GM19395 (cell line): ENCODE results near the gene RELT.

Experiments used
- ATAC-seq: cut with Tn5 transposase; IDR thresholded peaks from one replicate; pipeline ENCODE4 v1.9.1; 2021; ENCODE audit warnings: mild to moderate bottlenecking, moderate library complexity; ENCODE audit not compliant: unreplicated experiment

Gene RELT

DNA sequence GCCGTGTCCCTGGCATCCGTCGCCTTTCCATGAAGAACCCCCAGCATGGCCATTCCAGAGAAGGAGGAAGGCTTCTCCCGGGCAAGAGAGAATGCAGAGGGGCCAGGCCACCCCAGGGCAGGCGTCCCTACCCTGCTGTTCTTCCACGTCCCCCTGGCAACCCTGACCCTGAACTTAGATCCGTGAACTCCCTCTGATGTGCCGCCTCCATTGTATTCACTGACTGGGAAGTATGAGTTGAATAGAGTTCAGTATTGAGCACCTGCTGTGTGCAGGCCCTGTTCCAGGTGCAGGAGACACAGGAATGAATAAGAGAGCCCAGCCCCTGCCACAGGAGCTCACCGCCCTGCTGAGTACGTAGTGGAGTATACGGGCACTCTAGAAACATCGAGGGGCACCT lies 29.1 kb upstream of the RELT start:
- ATAC-seq = no peak

DNA sequence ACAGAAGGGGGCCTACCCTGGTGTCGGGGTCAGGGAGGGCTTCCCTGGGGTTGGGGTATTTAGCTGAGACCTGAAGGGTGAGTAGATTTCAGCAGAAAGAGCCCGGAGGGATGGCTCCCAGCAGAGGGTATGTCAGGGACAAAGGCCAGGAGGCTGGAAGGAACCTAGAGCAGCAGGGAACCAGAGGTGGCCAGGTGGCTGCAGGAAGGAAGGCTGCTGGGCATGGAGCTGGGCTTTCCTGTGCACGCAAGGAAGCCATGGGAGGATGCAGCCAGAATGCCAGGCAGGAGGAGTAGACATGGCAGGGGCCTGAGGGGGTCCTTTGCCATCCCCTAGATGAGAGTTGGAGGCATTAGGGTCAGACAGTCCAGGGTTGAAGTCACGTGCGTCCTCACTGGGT lies 27.4 kb upstream of the RELT start:
- ATAC-seq = no peak

DNA sequence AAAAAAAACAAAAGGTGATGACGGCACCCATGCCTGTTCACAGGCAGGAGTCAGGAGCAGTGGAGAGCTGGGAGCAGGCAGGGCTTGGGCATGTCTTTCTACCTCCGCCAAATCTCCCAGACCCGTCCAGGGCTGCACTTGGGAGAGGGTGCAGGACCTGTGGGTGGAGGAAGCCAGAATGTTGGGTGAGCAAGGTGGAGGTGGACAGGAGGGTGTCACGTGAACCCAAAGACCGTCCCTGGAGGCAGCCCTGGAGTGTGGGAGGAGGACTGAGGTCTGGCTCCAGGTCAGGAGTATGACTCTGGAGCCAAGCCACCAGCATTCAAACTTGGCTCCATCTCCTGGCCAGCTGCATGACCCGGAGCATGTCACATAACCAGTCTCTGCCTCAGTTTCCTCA lies 26.6 kb upstream of the RELT start:
- ATAC-seq = no peak

DNA sequence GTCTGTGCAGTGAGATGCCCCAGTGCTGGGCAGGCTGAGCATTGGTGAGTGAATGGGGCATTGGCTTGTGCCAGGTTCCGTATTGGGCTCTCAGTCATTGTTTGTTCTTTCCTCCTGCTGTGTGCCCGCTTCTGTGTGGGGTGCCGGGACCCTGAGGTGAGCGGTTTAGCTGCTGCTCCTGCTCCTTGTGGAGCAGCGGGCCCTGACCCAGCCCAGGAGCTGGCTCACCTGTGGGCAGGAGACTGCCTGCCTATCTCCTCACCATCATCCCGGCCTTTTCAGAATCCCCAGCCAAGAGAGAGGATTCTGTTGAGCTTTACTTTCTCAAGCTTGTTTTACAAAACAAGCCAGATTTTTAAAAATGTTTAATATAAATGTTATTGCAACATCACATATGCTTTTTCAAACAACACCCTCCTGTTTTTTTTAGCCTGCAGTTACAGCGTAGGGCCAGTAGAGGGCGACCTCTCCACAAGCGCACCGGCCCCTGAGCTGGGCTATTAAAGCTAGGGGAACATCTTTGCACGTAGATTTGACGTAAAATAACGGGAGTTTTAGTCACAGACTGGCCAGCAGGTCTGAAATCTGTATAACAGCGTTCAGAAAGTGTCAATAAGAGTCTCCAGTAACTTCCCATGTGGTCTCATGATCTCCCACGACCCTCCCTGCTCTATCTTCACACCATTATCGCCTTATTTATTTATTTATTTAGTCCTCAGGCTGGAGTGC lies 25.1 kb upstream of the RELT start:
- ATAC-seq = no peak

DNA sequence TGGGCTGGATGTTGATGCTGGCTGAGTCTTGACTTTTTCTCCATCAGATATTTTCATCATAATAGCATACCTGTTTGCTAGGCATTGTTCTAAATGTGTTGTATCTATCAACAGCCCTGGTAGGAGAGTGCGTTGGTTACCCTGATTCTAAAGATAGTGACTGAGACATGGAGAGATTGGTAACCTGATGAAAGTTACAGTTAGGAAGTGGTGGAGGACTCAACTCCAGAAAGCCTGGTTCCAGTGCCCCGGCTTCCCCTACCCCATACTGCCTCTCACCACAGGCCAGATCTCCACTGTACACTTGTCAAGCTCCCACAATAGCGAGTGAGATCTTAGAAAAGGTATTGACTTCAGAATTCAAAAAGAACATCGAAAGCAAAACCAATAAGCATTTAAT lies 22.8 kb upstream of the RELT start:
- ATAC-seq = no peak

DNA sequence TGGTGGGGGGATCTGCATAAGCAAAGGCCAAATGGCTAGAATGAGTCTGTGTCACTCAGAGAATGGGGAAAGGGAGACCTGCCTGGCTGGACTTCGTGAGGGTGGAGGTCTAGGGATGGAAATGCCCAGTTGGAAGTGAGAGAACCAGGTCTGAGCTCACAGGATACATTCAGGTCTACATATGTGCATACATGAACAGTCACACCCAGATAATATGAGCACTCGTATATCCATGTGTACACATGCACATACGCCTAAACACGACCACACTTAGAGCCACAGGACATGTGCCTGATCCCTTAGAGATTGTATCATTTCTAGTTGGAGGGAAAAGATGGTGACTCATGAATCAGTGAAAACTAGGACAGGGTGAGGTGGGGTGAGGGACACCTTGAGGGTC lies 21.1 kb upstream of the RELT start:
- ATAC-seq = no peak

DNA sequence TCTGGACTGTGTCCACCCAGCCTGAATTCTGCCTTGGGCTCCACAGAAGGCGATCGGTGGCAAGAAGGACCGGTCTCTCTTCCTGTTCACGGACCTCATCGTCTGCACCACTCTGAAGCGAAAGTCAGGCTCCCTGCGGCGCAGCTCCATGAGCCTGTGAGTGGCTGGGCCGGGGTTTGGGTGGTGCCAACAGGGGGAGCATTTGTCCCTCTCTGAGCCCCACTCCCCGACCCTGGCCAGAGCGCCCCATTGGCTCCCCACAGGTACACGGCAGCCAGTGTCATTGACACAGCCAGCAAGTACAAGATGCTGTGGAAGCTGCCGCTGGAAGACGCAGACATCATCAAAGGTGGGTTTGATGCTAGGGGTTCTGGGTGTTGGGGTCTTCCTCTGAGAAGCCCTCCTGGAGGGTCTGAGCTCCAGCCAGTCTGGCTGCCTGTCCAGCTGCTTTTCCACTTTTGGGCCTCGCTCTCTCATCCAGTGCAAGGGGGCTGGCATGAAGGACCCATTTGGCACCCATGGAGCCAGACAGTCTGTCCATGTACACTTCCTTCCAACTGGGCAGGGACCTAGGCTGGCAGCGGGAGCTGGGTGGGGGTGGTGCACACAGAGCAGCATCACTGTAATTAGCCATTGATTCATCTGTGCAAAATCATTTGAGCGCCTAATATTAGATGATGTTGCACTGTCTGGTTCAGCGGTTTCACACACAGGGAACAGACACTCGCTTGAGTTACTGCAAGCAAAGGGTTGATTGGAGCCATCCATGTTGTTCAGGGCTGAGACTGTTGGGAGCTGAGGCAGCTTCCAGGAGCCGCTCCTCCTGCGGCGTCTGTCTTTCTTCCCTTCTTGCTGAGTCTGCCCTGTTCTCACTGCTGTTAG lies 19.0 kb upstream of the RELT start:
- ATAC-seq = no peak

DNA sequence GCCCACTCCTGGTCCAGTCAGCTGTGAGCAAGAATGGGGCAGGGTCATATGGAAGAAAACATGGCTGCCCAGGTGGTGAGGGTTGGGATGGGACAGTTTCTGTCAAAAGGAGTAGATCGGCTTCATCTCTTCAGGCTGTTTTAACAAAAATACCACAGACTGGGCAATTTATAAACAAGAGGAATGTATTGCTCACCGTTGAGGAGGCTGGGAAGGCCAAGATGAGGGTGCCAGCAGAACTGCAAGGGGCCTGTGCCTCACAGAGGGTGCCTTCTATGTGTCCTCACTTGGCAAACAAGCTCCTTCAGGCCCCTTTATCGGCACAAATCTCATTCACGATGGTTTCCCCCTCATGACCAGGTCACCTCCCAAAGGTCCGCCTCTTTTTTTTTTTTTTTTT lies 18.1 kb upstream of the RELT start:
- no peak for ATAC-seq

DNA sequence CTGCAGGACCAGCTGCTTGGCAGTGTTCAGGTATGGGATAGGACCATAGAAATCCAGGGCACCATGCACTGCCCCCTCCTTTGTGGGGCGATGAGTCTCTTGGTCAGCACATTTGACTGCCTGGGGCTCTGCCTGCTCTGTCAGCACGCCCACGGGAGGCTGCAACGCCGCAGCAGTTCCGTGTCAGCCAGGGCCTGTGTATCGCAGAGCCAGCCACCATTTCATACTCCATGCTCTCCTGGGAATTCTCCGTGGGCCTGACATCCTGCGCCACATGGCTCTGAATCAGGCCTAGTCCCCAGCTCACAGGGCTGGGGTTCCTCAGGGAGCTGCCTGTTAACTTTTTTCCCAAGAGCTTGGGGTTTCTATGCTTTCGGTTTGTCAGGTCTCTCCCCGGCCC lies 16.9 kb upstream of the RELT start:
- no peak for ATAC-seq

DNA sequence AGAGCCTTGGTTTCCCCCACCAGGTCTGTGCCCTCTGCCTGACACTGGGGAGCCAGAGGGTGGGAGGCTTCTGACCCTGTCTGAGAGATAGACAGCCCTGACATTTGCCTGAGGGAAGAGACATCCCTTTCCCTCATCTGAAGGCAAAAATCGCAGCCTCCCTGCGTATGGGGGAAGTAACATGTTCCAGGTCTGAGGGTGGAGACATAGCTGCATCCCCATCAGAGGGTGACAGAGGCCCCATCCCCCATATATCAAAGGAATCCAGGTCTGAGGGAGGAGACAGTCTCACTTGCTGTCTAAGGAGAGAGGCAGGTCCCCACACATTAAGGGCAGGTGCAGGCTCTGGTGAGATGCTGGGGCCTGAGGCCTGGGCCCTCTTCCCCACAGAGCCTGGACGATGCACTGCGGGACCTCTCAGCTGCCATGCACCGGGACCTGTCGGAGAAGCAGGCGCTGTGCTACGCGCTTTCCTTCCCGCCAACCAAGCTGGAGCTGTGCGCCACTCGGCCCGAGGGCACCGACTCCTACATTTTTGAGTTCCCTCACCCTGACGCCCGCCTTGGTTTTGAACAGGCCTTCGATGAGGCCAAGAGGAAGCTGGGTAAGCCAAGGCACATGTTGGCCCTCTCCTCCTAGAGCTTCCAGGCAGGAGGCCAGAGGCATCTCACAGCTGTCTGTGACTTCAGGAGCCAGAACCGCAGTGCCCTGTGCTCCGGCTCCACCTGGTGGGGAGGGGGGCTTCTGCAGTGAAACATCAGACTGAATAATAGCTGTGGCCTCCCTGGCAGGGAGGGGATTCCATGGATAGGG lies 16.1 kb upstream of the RELT start:
- no peak for ATAC-seq

DNA sequence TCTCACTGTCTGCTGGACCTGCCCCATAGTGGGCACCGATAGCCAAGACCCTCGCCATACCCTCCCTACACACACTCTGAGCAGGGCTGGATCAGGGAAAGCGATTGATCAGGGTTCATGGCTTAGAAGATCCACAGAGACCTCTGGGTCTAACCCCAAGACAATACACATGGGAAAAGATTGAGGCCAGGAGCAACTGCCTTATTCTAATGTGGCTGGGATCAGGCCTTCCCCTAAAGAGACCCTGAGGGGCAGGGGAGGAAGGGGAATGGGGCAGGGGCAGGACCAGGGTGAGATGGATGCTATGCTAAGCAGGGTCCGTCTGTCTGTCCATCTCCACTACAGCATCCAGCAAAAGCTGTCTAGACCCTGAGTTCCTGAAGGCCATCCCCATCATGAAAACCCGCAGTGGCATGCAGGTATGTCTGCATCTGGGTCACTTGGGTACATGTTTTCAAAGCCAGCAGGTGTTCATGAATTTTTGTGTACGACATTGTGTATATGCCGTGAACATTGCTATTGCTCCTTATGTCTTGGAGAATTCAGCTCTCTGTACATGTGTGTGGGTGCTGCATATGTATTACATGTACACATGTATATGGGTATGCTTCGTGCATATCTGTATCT lies 15.3 kb upstream of the RELT start:
- ATAC-seq = no peak

DNA sequence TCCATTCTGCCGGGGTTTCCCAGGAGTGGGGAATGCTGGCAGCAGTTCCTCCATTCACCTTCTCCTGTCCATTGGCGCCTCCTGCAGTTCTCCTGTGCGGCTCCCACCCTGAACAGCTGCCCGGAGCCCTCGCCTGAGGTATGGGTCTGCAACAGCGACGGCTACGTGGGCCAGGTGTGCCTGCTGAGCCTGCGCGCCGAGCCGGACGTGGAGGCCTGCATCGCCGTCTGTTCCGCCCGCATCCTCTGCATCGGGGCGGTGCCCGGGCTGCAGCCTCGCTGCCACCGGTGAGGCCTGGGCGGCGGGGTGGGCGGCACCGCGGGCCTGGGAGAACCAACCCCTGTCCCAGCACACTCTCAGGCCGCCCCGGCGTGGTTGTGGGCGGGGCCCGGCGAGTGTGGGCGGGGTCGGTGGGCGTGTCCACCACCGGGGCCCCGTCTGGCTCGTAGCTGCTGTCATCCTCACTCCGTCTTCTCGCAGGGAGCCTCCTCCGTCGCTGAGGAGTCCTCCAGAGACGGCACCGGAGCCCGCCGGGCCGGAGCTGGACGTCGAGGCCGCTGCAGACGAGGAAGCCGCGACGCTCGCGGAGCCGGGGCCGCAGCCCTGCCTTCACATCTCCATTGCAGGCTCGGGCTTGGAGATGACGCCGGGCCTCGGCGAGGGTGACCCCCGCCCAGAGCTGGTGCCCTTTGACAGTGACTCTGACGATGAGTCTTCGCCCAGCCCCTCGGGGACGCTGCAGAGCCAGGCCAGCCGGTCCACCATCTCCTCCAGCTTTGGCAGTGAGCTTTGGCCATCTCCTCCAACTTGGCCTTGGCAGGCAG lies 14.0 kb upstream of the RELT start:
- ATAC-seq = no peak

DNA sequence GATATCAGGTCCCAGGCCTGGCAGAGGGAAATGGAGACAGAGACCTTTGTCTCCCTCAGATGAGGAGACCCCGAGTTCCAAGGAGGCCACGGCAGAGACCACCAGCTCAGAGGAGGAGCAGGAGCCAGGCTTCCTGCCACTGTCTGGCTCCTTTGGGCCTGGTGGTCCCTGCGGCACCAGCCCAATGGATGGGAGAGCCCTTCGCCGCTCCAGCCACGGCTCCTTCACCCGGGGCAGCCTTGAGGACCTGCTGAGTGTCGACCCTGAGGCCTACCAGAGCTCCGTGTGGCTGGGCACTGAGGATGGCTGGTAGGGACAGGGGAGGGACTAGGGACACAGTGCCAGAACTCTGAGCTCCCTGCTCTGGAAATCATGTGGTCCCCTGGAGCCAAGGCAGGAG lies 13.1 kb upstream of the RELT start:
- ATAC-seq = no peak

DNA sequence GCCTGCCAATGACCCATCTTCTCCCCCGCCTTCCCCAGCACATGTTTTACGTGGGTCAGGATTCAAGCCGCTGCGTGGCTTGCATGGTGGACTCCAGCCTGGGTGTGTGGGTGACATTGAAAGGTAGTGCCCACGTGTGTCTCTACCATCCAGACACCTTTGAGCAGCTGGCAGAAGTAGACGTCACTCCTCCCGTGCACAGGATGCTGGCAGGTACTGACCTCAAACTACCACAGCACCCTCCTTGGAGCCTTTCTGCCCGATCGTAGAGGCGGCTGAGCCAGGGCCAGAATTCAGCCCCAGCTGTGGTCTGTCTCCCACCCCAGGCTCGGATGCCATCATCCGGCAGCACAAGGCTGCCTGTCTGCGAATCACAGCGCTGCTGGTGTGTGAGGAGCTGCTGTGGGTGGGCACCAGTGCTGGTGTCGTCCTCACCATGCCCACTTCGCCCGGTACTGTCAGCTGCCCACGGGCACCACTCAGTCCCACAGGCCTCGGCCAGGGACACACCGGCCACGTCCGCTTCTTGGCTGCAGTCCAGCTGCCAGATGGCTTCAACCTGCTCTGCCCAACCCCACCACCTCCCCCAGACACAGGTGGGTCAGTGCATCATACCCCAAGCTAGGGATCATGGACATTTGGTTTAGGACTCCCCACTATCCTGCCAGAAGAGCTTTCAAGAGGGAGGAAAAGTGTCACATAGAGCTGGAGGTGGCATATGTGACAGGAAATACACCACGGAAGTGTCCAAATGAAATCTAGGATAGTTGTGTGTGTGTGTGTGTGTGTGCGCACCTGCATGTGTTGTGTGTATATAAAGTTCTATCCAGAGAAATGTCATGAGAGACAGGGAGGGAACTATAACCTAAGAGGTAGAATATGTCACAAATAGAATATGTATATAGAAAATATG lies 10.6 kb upstream of the RELT start:
- no peak for ATAC-seq

DNA sequence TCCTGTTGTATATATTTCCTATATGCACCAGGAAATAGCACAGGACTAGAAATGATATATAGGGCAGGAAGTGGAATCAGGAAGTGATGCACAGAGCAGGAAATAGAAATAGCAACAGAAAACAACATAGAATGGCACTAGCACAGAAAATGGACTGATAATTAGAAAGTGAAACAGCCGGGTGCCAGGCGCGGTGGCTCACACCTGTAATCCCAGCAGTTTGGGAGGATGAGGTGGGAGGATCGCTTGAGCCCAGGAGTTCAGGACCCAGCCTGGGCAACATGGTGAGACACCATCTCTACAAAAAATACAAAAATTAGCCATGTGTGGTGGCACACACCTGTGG lies 10.0 kb upstream of the RELT start:
- no peak for ATAC-seq

DNA sequence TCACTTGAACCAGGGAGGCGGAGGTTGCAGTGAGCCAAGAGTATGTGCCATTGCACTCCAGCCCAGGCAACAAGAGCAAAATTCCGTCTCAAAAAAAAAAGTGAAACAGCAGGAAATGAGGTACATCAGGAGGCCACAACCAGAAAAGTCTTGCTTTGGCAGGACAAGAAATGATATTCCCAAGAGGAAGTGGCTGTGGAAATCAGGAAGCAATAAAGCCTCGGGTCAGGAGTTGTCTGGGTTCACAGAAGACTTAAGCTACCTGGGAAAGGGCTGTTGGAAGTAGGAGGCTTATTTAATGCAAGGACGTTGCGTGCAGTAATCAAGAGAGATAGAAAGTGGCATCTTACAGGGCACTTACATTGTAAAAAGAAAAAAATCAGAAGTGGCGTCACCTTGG lies 9.2 kb upstream of the RELT start:
- no peak for ATAC-seq

DNA sequence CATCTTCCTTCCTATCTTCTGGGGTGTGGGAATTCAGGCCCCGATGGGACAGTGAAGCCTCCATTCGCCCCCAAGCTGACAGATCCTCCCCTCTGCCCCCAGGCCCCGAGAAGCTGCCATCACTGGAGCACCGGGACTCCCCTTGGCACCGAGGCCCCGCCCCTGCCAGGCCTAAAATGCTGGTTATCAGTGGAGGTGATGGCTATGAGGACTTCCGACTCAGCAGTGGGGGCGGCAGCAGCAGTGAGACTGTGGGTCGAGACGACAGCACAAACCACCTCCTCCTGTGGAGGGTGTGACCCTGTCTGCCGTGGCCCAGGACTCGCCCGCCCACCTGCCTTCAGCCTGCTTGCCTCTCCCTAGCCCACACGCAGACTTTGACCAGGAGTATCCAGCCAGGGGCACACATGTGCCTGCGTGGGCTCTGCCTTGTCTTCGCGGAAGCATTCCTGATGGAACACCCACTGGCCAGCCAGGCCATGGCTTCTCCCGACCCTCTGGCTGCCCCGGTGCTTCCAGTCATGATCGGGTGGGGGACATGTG lies 8.6 kb upstream of the RELT start:
- ATAC-seq = no peak

DNA sequence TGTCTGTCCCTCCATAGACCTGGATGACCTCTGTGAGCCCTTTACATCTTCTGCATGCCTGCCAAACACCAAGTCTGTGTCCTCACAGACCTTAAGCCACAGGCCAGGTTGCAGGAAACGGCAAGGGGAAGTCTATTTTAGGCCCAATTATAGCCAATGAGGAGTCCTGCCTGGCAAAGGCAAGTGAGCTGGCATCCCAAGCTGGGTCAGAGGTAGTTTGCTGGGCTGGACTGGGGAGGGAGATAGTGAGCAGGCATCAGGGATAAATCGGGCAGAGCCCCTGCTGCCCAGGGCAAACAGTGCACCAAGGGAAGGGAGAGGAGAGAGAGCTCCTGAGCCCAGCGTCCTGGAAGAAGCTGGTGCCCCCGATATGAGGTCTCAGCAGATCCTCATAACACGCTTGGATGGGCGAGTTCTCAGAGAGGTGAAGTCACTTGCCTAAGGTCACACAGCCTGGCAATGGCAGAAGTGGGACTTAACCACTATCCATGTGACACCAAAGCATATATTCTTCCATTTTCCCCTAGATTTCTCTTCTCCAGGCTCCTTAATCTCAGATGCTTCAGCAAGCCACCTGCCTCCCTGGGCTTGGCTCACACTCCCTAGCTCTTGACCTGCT lies 3.7 kb upstream of the RELT start:
- ATAC-seq = no peak

DNA sequence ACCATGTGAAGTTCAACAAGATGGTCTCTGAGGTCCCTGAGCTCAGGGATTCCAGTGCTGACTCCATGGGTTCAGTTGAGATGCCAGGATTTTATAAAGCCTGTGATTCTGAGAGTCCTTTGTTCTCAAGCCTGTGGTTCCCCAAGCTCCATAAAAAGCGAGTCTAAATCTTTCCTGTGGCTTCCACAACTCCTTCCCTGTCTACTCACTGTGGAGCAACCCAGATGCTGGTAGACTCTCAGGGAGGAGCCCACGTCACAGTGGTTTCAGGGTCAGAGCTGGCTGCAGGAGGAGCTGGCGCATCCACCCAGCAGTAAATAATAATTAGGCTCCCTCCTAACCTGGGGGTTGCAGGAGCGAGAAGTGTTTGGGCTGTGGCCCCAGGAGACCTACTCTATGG lies 2.0 kb upstream of the RELT start:
- ATAC-seq = no peak
